ENCODE data around the gene CASZ1. TPM values are rescaled to one million over a fixed set of nuclear protein-coding genes. Genes with fewer than 3 reads are reported as not detected.
A peak's percentile ranks its signal among the peaks of the same experiment; 100 is the strongest.

CASZ1 gene
- total and polyA plus RNA-seq, 9 of the 15 experiments (the other 6 are each of a cell fraction or from before 2014, with no cell fraction given), result 0.01 to 4.0 (median 0.76) TPM; not detected in 1

- Histone ChIP-seq H3K4me2 (ENCODE audit: insufficient read depth, low read length) (no peak overlapping the region; the same call in 1 of the 2 replicates), H3K27me3 (ENCODE audit: control insufficient read depth in 2 of 2, insufficient read depth in 2 of 2, low read length in 2 of 2) (peaks cover 45 to 73% of the 10 kb centered on the region in 2 experiments), H3K9ac (ENCODE audit: insufficient read depth in 1 of 2, low read depth in 2 of 2, low read length in 2 of 2) (no peak overlapping the region), H3K36me3 (ENCODE audit: control insufficient read depth, insufficient read depth, low read length) (no peaks in the 10 kb centered on the region), H3K9me3 (replicated peaks; ENCODE audit: control insufficient read depth, insufficient read depth, low read depth, low read length) (no peaks in the 10 kb centered on the region), H3K9me1 (ENCODE audit: control insufficient read depth, insufficient read depth, low read length) (no peaks in the 10 kb centered on the region), H3K27ac (ENCODE audit: extremely low read depth, low read depth, low read length) (no peak overlapping the region), H3K4me1 (replicated peaks in 1 of 2; ENCODE audit: control insufficient read depth in 2 of 2, insufficient read depth in 2 of 2, low read length in 2 of 2) (no peaks in the 10 kb centered on the region), H3K4me3 (no peak overlapping the region), H3K79me2 (ENCODE audit: control insufficient read depth, insufficient read depth, low read length) (no peaks in the 10 kb centered on the region), H4K20me1 (replicated peaks; ENCODE audit: control insufficient read depth, insufficient read depth, low read length) (peaks cover 17% of the 10 kb centered on the region), H2AFZ (ENCODE audit: low read depth, low read length) (no peak overlapping the region)
- peak; percentile 22 for ATAC-seq
- WGBS (ENCODE audit: insufficient coverage, low coverage, missing lambda C conversion rate), result 7% methylated on average over 18 of the region's 18 CpGs
- BruUV-seq (replicated peaks), result no TSS peak
- TF ChIP-seq L3MBTL2 (IDR thresholded peaks at IDR 0.05) (0 out of 2 replicates have a peak, but pooled peaks have one; percentile 50), NRF1 (conservative IDR thresholded peaks at IDR 0.05 in 1 of 2, IDR thresholded peaks at IDR 0.05 in 1 of 2) (peak; percentile 34 to 41; a peak in 3 of 4 replicates), ZNF165 (CRISPR knock-in tag; IDR thresholded peaks at IDR 0.05; ENCODE audit: borderline replicate concordance) (no peak), DACH1 (IDR thresholded peaks at IDR 0.05; ENCODE audit: partially characterized antibody) (no peak), DIDO1 (tag; IDR thresholded peaks at IDR 0.05; ENCODE audit: low read depth) (0 out of 2 replicates have a peak, but pooled peaks have one; percentile 18), ASH1L (IDR thresholded peaks at IDR 0.05; ENCODE audit: borderline replicate concordance, low read depth, partially characterized antibody) (no peak), NCOA1 (IDR thresholded peaks at IDR 0.05; ENCODE audit: low read depth) (no peak), MLX (CRISPR knock-in tag; conservative IDR thresholded peaks at IDR 0.05) (no peak), CTBP1 (IDR thresholded peaks at IDR 0.05; ENCODE audit: borderline replicate concordance) (peak; percentile 20; the same call in 1 of the 2 replicates), PKNOX1 (IDR thresholded peaks at IDR 0.05) (0 out of 2 replicates have a peak, but pooled peaks have one; percentile 5)
- DNase-seq (ENCODE audit: extremely low read depth in 1 of 4, low spot score in 3 of 4), result no peak
- POLR2A ChIA-PET, result interaction anchor here (0.5 kb wide), 1 partner anchor 34 kb away, joined by 3 read pairs; no protein-coding TSS in a partner anchor
- FAIRE-seq, result no peak
- in situ Hi-C loops (cut with MboI), result no loop called here
- intact Hi-C loops (cut with micrococcal nuclease), result no loop called here
- CTCF ChIA-PET (ENCODE audit: low intra/inter-chr PET ratio), result no interaction called here
Measured at GRCh38 chr1:10745886-10746455, 50.5 kb downstream of the CASZ1 start.
